GM12878 (cell line): ENCODE data around the gene DUOXA1. TPM values are rescaled to one million over a fixed set of nuclear protein-coding genes. Genes with fewer than 3 reads are reported as not detected.

Source experiments
- ATAC-seq: fragments of 200-7000 bp; cut with Tn5 transposase; 3 replicates; pipeline ENCODE4 v1.9.1; 2020; ENCODE audit warnings: mild to moderate bottlenecking, moderate library complexity
- BruUV-seq: library from RNA; stranded (reverse); fragments of 400-500 nt; replicated peaks from 2 replicates; lab custom pipeline; 2021; lab: Mats Ljungman, UMichigan
- CTCF ChIA-PET: fragments of 300-600 bp; sonication (Branson Sonifier 250); formaldehyde crosslinking; extraction: SDS; loops from one replicate; lab custom pipeline; 2021; ENCODE audit warnings: inconsistent platforms; lab: Yijun Ruan, JAX
- POLR2A ChIA-PET: fragments of 350-600 bp; formaldehyde crosslinking; extraction: SDS; loops from one replicate; lab custom pipeline; 2021; ENCODE audit warnings: inconsistent platforms; lab: Charles Lee
- RAD21 ChIA-PET: fragments of 300-600 bp; sonication (Branson Sonifier 250); formaldehyde crosslinking; loops from one replicate; lab custom pipeline; 2023; ENCODE audit warnings: antibody characterized with exemption; ENCODE audit not compliant: unreplicated experiment; lab: Charles Lee
- SMC1A ChIA-PET: fragments of 300-600 bp; sonication (Branson Sonifier 250); formaldehyde crosslinking; loops from one replicate; lab custom pipeline; 2023; ENCODE audit not compliant: unreplicated experiment, uncharacterized antibody; lab: Charles Lee
- DNase-seq: peaks from one replicate; pipeline ENCODE4 v3.0.0-alpha.2; 2011; ENCODE audit warnings: low read depth, low spot score
- FAIRE-seq: peaks from 3 replicates; lab custom pipeline; 2011; peaks lifted over from hg19 to GRCh38; lab: Jason Lieb, UNC
- H2AFZ ChIP-seq: 2 replicates; pipeline ENCODE4 v1.6.0; 2011; ENCODE audit warnings: low read depth, low read length, control low read depth; ENCODE audit not compliant: control insufficient read depth
- H3K27ac ChIP-seq: 2 replicates; pipeline ENCODE4 v1.5.1; 2011; ENCODE audit warnings: control low read depth; ENCODE audit not compliant: control insufficient read depth, insufficient read depth
- H3K27me3 ChIP-seq, 2 experiments: replicated peaks in 1 of 2; 2 replicates each; pipeline versions ENCODE4 v1.6.0 to v1.6.1; 2011; ENCODE audit warnings: low read length in 1 of 2; ENCODE audit not compliant: control insufficient read depth in 2 of 2, insufficient read depth in 2 of 2
- H3K36me3 ChIP-seq, 2 experiments: 2 replicates each; pipeline ENCODE4 v1.5.1; 2011; ENCODE audit warnings: low read length in 1 of 2; ENCODE audit not compliant: control insufficient read depth in 2 of 2, insufficient read depth in 2 of 2
- H3K4me1 ChIP-seq: 2 replicates; pipeline ENCODE4 v1.6.1; 2011; ENCODE audit warnings: mild to moderate bottlenecking, low read length, moderate library complexity, mixed read lengths; ENCODE audit not compliant: control insufficient read depth, insufficient read depth
- H3K4me2 ChIP-seq: 2 replicates; pipeline ENCODE4 v1.6.0; 2011; ENCODE audit warnings: control low read depth; ENCODE audit not compliant: control insufficient read depth, insufficient read depth
- H3K4me3 ChIP-seq: fragments of 200-600 bp; sonication (generic); 2 replicates; pipeline ENCODE4 v1.5.1; 2016
- H3K79me2 ChIP-seq: 2 replicates; pipeline ENCODE4 v1.6.0; 2011; ENCODE audit warnings: low read length; ENCODE audit not compliant: control insufficient read depth, insufficient read depth
- H3K9ac ChIP-seq: 2 replicates; pipeline ENCODE4 v1.8.0; 2011; ENCODE audit warnings: low read length, control low read depth, mixed read lengths; ENCODE audit not compliant: control insufficient read depth, insufficient read depth
- H3K9me3 ChIP-seq: replicated peaks from 3 replicates; pipeline ENCODE4 v1.5.1; 2011; ENCODE audit warnings: mild to moderate bottlenecking, low read length; ENCODE audit not compliant: control insufficient read depth, insufficient read depth
- H4K20me1 ChIP-seq: 2 replicates; pipeline ENCODE4 v1.6.0; 2011; ENCODE audit not compliant: control insufficient read depth, insufficient read depth
- ATF3 ChIP-seq: IDR thresholded peaks from 2 replicates; pipeline ENCODE4 v1.6.1; 2011; ENCODE audit warnings: low read depth, mild to moderate bottlenecking, low read length, moderate library complexity, borderline replicate concordance; ENCODE audit errors: extremely low read depth
- CBX5 ChIP-seq: sonication (generic); IDR thresholded peaks from 2 replicates; pipeline ENCODE4 v1.6.1; 2016; ENCODE audit warnings: low read depth, moderate library complexity, mild to moderate bottlenecking, inconsistent platforms
- FOS ChIP-seq: IDR thresholded peaks from 3 replicates; pipeline ENCODE4 v1.6.1; 2011; ENCODE audit warnings: borderline replicate concordance; ENCODE audit not compliant: insufficient read length; ENCODE audit errors: extremely low read depth
- FOXM1 ChIP-seq: IDR thresholded peaks from 2 replicates; pipeline ENCODE4 v1.6.1; 2012; ENCODE audit warnings: low read depth, mild to moderate bottlenecking, inconsistent platforms, low read length, moderate library complexity
- IRF3 ChIP-seq: fragments of 450-650 bp; IDR thresholded peaks from 2 replicates; pipeline ENCODE4 v1.6.1; 2014; ENCODE audit warnings: mild to moderate bottlenecking
- KDM1A ChIP-seq: fragments of 200-600 bp; sonication (generic); IDR thresholded peaks from 2 replicates; pipeline ENCODE4 v1.6.1; 2016; ENCODE audit warnings: borderline replicate concordance
- NFIC ChIP-seq: IDR thresholded peaks from 2 replicates; pipeline ENCODE4 v1.6.1; 2012; ENCODE audit warnings: low read depth, mild to moderate bottlenecking, inconsistent platforms, low read length, moderate library complexity
- POLR2AphosphoS2 ChIP-seq: IDR thresholded peaks from 2 replicates; pipeline ENCODE4 v1.6.1; 2011; ENCODE audit warnings: low read depth, mild to moderate bottlenecking, low read length, improper control_type of control experiment, moderate library complexity
- SIN3A ChIP-seq: IDR thresholded peaks from 2 replicates; pipeline ENCODE4 v1.6.1; 2012; ENCODE audit warnings: low read depth, low read length, improper control_type of control experiment
- SKIL ChIP-seq: fragments of 450-650 bp; IDR thresholded peaks from 2 replicates; pipeline ENCODE4 v1.6.1; 2017; ENCODE audit warnings: mild to moderate bottlenecking, low read depth, inconsistent platforms; ENCODE audit not compliant: poor library complexity, severe bottlenecking
- SMC3 ChIP-seq: IDR thresholded peaks from 2 replicates; pipeline ENCODE4 v1.6.1; 2011; ENCODE audit warnings: low read length, improper control_type of control experiment, borderline replicate concordance
- SP1 ChIP-seq: IDR thresholded peaks from one replicate; pipeline ENCODE4 v1.6.1; 2011; ENCODE audit warnings: low read depth, low read length
- TAF1 ChIP-seq: IDR thresholded peaks from 2 replicates; pipeline ENCODE4 v1.6.1; 2011; ENCODE audit warnings: mild to moderate bottlenecking, low read depth, low read length, borderline replicate concordance
- TCF12 ChIP-seq: IDR thresholded peaks from 2 replicates; pipeline ENCODE4 v1.6.1; 2011; ENCODE audit warnings: low read depth, mild to moderate bottlenecking, low read length
- ZNF274 ChIP-seq: IDR thresholded peaks from one replicate; pipeline ENCODE4 v1.8.0; 2011; ENCODE audit not compliant: insufficient read length, insufficient read depth
- ZZZ3 ChIP-seq: IDR thresholded peaks from 2 replicates; pipeline ENCODE4 v1.6.1; 2011; ENCODE audit warnings: low read depth; ENCODE audit not compliant: control insufficient read depth, insufficient read length
- WGBS: methylation state at CpG from one replicate; pipeline ENCODE4 v1.1.6; 2016; ENCODE audit warnings: low lambda C conversion rate; ENCODE audit not compliant: insufficient replicate concordance, insufficient coverage; ENCODE audit errors: missing lambda C conversion rate; 5-methylcytosine and 5-hydroxymethylcytosine counted together
- in situ Hi-C: fragments of 300-500 bp; cut with MboI; formaldehyde crosslinking; loops from 9 replicates; pipeline ENCODE4 v1.14.3; 2018; ENCODE audit warnings: mixed read lengths
- intact Hi-C: fragments of 100-400 bp; cut with micrococcal nuclease; formaldehyde crosslinking; loops from one replicate; pipeline ENCODE4 v1.14.2; 2022; ENCODE audit not compliant: unreplicated experiment
- polyA plus RNA-seq, 11 experiments: library from polyadenylated mRNA; depleted of rRNA in 4 of 11; unstranded in 6 of 11; stranded (reverse) in 5 of 11; fragments of >200 nt; fragmentation: Nextera tagmentation in 4 of 11; fragmentation: Illumina TruSeq in 1 of 11; extraction: Ambion mirVana in 4 of 11; extraction: Trizol in 1 of 11; gene quantifications; 1 replicate in 1 of 11; 2 replicates in 10 of 11; pipeline versions ENCODE4 v1.2.1 to v1.2.3, GENCODE V29; 2011 to 2016; ENCODE audit warnings: inconsistent platforms in 2 of 11, missing spikeins in 2 of 11, low read depth in 1 of 11
- total RNA-seq, 4 experiments: library from RNA; depleted of rRNA in 3 of 4; stranded (reverse); fragments of >200 nt in 3 of 4; fragmentation: Illumina TruSeq in 1 of 4; extraction: Trizol in 1 of 4; gene quantifications; 2 replicates each; pipeline versions ENCODE4 v1.2.1 to v1.2.3, GENCODE V29; 2013 to 2021
- TF ChIP-seq, protein P1 (sequence below): fragments of 450-650 bp; IDR thresholded peaks from 2 replicates; pipeline ENCODE4 v1.6.1; 2018; ENCODE audit warnings: mild to moderate bottlenecking, low read depth, moderate library complexity; ENCODE audit not compliant: partially characterized antibody

Gene DUOXA1
- total and polyA plus RNA-seq, 10 of the 15 experiments (the other 5 are each of a cell fraction or from before 2014, with no cell fraction given), result 0.08 TPM; not detected in 9

DNA sequence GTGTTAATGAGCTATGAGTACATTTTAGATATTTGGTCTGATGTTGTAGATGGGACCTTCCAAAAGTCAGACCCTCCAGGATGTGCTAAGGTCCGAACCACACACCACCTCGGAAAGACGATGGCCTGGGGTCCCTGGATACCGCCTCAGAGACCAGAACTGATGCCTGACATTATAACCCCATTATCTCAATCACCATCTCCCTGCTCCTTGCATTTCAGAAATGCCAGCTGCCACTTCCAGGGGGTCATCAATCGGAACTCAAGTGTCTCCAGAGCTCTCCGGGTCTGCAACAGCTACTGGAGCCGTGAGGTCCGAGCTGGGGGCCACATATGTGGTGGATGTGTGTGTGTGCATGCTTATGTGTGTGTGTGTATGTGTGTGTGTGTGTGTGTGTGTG lies 8.0 kb upstream of the DUOXA1 start:
- Histone ChIP-seq H3K36me3 (no peaks in the 10 kb centered on the region), H3K4me3 (no peak overlapping the region), H4K20me1 (no peaks in the 10 kb centered on the region), H3K79me2 (no peaks in the 10 kb centered on the region), H3K9me3 (no peaks in the 10 kb centered on the region), H2AFZ (no peak overlapping the region), H3K9ac (no peak overlapping the region), H3K27me3 (peaks cover 0 to 4% of the 10 kb centered on the region in 2 experiments; a peak in 2 of 4 replicates), H3K4me1 (no peaks in the 10 kb centered on the region), H3K27ac (no peak overlapping the region), H3K4me2 (no peak overlapping the region)
- intact Hi-C loops (no loop called here), in situ Hi-C loops (no loop called here)
- BruUV-seq, result no TSS peak
- DNase-seq (no peak), ATAC-seq (no peak), FAIRE-seq (no peak)
- TF ChIP-seq ZZZ3, result no peak
- TF ChIP-seq TAF1, result no peak
- TF ChIP-seq NFIC, result no peak
- TF ChIP-seq FOXM1, result no peak
- no peak for TF ChIP-seq TCF12
- TF ChIP-seq KDM1A, result no peak
- no peak for TF ChIP-seq SMC3
- TF ChIP-seq FOS, result no peak
- no peak for TF ChIP-seq CBX5
- TF ChIP-seq SIN3A, result no peak
- TF ChIP-seq POLR2AphosphoS2, result no peak
- no peak for TF ChIP-seq SKIL
- no peak for TF ChIP-seq ATF3
- no peak for TF ChIP-seq SP1
- no peak for TF ChIP-seq ZNF274
- no peak for TF ChIP-seq IRF3
- TF ChIP-seq, protein P1, sequence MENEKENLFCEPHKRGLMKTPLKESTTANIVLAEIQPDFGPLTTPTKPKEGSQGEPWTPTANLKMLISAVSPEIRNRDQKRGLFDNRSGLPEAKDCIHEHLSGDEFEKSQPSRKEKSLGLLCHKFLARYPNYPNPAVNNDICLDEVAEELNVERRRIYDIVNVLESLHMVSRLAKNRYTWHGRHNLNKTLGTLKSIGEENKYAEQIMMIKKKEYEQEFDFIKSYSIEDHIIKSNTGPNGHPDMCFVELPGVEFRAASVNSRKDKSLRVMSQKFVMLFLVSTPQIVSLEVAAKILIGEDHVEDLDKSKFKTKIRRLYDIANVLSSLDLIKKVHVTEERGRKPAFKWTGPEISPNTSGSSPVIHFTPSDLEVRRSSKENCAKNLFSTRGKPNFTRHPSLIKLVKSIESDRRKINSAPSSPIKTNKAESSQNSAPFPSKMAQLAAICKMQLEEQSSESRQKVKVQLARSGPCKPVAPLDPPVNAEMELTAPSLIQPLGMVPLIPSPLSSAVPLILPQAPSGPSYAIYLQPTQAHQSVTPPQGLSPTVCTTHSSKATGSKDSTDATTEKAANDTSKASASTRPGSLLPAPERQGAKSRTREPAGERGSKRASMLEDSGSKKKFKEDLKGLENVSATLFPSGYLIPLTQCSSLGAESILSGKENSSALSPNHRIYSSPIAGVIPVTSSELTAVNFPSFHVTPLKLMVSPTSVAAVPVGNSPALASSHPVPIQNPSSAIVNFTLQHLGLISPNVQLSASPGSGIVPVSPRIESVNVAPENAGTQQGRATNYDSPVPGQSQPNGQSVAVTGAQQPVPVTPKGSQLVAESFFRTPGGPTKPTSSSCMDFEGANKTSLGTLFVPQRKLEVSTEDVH, result no peak
- ChIA-PET CTCF (interaction anchor here (0.6 to 3.3 kb wide), 5 partner anchors 11 to 69 kb away, joined by 3 to 11 read pairs (median 3); no protein-coding TSS in a partner anchor), RAD21 (interaction anchor here (1.0 kb wide), 1 partner anchor 11 kb away, joined by 3 read pairs; no protein-coding TSS in a partner anchor), SMC1A (interaction anchor here (1.2 kb wide), 1 partner anchor 11 kb away, joined by 4 read pairs; no protein-coding TSS in a partner anchor), POLR2A (no interaction called here)
- WGBS, result 9% methylated on average over 8 of the region's 8 CpGs
